GM12878 (cell line): ENCODE results near the gene MIGA2. TPM values are rescaled to one million over a fixed set of nuclear protein-coding genes. Genes with fewer than 3 reads are reported as not detected.
A peak's percentile ranks its signal among the peaks of the same experiment; 100 is the strongest.

Experiments
- CBX3 ChIP-seq: fragments of 200-600 bp; sonication (generic); IDR thresholded peaks from 2 replicates; pipeline ENCODE4 v1.6.1; 2016; ENCODE audit warnings: low read depth, borderline replicate concordance
- CHD1 ChIP-seq: IDR thresholded peaks from 2 replicates; pipeline ENCODE4 v1.6.1; 2012; ENCODE audit warnings: low read depth, low read length, improper control_type of control experiment
- CHD2 ChIP-seq: IDR thresholded peaks from 2 replicates; pipeline ENCODE4 v1.6.1; 2011; ENCODE audit warnings: low read depth, low read length, improper control_type of control experiment, borderline replicate concordance
- E4F1 ChIP-seq: fragments of 450-650 bp; IDR thresholded peaks from 2 replicates; pipeline ENCODE4 v1.6.1; 2018; ENCODE audit warnings: borderline replicate concordance, mild to moderate bottlenecking; ENCODE audit not compliant: partially characterized antibody
- GATAD2B ChIP-seq: fragments of 450-650 bp; conservative IDR thresholded peaks from 2 replicates; pipeline ENCODE4 v1.6.1; 2017; ENCODE audit warnings: low read depth, mild to moderate bottlenecking, moderate library complexity
- NRF1 ChIP-seq: conservative IDR thresholded peaks from 2 replicates; pipeline ENCODE4 v1.6.1; 2011; ENCODE audit warnings: mild to moderate bottlenecking, low read depth, low read length, improper control_type of control experiment
- PAX8 ChIP-seq: fragments of 450-650 bp; IDR thresholded peaks from 2 replicates; pipeline ENCODE4 v1.6.1; 2017; ENCODE audit warnings: mild to moderate bottlenecking, moderate library complexity
- POLR2AphosphoS5 ChIP-seq: IDR thresholded peaks from 2 replicates; pipeline ENCODE4 v1.6.1; 2011; ENCODE audit warnings: mild to moderate bottlenecking, low read length, inconsistent platforms
- SP1 ChIP-seq: IDR thresholded peaks from one replicate; pipeline ENCODE4 v1.6.1; 2011; ENCODE audit warnings: low read depth, low read length
- SUPT20H ChIP-seq: IDR thresholded peaks from 2 replicates; pipeline ENCODE4 v1.6.1; 2011; ENCODE audit warnings: low read depth, mild to moderate bottlenecking, low read length, moderate library complexity, borderline replicate concordance; ENCODE audit not compliant: control insufficient read depth
- TAF1 ChIP-seq: IDR thresholded peaks from 2 replicates; pipeline ENCODE4 v1.6.1; 2011; ENCODE audit warnings: mild to moderate bottlenecking, low read depth, low read length, borderline replicate concordance
- WRNIP1 ChIP-seq: IDR thresholded peaks from 2 replicates; pipeline ENCODE4 v1.6.1; 2011; ENCODE audit warnings: low read depth, low read length, improper control_type of control experiment, borderline replicate concordance
- ZNF24 ChIP-seq: fragments of 450-650 bp; IDR thresholded peaks from 2 replicates; pipeline ENCODE4 v1.6.1; 2017; ENCODE audit warnings: antibody characterized with exemption, mild to moderate bottlenecking
- polyA plus RNA-seq, 11 experiments: library from polyadenylated mRNA; depleted of rRNA in 4 of 11; unstranded in 6 of 11; stranded (reverse) in 5 of 11; fragments of >200 nt; fragmentation: Nextera tagmentation in 4 of 11; fragmentation: Illumina TruSeq in 1 of 11; extraction: Ambion mirVana in 4 of 11; extraction: Trizol in 1 of 11; gene quantifications; 1 replicate in 1 of 11; 2 replicates in 10 of 11; pipeline versions ENCODE4 v1.2.1 to v1.2.3, GENCODE V29; 2011 to 2016; ENCODE audit warnings: inconsistent platforms in 2 of 11, missing spikeins in 2 of 11, low read depth in 1 of 11
- total RNA-seq, 4 experiments: library from RNA; depleted of rRNA in 3 of 4; stranded (reverse); fragments of >200 nt in 3 of 4; fragmentation: Illumina TruSeq in 1 of 4; extraction: Trizol in 1 of 4; gene quantifications; 2 replicates each; pipeline versions ENCODE4 v1.2.1 to v1.2.3, GENCODE V29; 2013 to 2021
- TF ChIP-seq, protein P1 (sequence below): fragments of 450-650 bp; formaldehyde crosslinking; IDR thresholded peaks from 2 replicates; pipeline ENCODE4 v1.5.0; 2022; ENCODE audit warnings: mild to moderate bottlenecking, missing genetic modification characterization
- TF ChIP-seq, protein P2 (sequence below): fragments of 450-650 bp; IDR thresholded peaks from 2 replicates; pipeline ENCODE4 v1.6.1; 2017; ENCODE audit warnings: mild to moderate bottlenecking, moderate library complexity
- TF ChIP-seq, protein P3 (sequence below): IDR thresholded peaks from 2 replicates; pipeline ENCODE4 v1.6.1; 2012; ENCODE audit warnings: low read depth, low read length, improper control_type of control experiment

The MIGA2 gene
- total and polyA plus RNA-seq, 10 of the 15 experiments (the other 5 are each of a cell fraction or from before 2014, with no cell fraction given), result 0.14 to 31.0 (median 12.7) TPM

GRCh38 chr9:129036241-129036922, at the start of gene MIGA2 (continued):
- TF ChIP-seq, protein P1, sequence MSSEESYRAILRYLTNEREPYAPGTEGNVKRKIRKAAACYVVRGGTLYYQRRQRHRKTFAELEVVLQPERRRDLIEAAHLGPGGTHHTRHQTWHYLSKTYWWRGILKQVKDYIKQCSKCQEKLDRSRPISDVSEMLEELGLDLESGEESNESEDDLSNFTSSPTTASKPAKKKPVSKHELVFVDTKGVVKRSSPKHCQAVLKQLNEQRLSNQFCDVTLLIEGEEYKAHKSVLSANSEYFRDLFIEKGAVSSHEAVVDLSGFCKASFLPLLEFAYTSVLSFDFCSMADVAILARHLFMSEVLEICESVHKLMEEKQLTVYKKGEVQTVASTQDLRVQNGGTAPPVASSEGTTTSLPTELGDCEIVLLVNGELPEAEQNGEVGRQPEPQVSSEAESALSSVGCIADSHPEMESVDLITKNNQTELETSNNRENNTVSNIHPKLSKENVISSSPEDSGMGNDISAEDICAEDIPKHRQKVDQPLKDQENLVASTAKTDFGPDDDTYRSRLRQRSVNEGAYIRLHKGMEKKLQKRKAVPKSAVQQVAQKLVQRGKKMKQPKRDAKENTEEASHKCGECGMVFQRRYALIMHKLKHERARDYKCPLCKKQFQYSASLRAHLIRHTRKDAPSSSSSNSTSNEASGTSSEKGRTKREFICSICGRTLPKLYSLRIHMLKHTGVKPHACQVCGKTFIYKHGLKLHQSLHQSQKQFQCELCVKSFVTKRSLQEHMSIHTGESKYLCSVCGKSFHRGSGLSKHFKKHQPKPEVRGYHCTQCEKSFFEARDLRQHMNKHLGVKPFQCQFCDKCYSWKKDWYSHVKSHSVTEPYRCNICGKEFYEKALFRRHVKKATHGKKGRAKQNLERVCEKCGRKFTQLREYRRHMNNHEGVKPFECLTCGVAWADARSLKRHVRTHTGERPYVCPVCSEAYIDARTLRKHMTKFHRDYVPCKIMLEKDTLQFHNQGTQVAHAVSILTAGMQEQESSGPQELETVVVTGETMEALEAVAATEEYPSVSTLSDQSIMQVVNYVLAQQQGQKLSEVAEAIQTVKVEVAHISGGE (CRISPR knock-in tag), result peak; percentile 73
- TF ChIP-seq PAX8 (no peak), CHD1 (no peak), SUPT20H (no peak), TAF1 (peak; percentile 72; the same call in 1 of the 2 replicates), CHD2 (peak; percentile 78; the same call in 1 of the 2 replicates), NRF1 (peak; percentile 67), ZNF24 (no peak), E4F1 (no peak), GATAD2B (peak; percentile 55; the same call in 1 of the 2 replicates), SP1 (peak; percentile 89), CBX3 (no peak), WRNIP1 (no peak), POLR2AphosphoS5 (peak; percentile 89)
- TF ChIP-seq, protein P2, sequence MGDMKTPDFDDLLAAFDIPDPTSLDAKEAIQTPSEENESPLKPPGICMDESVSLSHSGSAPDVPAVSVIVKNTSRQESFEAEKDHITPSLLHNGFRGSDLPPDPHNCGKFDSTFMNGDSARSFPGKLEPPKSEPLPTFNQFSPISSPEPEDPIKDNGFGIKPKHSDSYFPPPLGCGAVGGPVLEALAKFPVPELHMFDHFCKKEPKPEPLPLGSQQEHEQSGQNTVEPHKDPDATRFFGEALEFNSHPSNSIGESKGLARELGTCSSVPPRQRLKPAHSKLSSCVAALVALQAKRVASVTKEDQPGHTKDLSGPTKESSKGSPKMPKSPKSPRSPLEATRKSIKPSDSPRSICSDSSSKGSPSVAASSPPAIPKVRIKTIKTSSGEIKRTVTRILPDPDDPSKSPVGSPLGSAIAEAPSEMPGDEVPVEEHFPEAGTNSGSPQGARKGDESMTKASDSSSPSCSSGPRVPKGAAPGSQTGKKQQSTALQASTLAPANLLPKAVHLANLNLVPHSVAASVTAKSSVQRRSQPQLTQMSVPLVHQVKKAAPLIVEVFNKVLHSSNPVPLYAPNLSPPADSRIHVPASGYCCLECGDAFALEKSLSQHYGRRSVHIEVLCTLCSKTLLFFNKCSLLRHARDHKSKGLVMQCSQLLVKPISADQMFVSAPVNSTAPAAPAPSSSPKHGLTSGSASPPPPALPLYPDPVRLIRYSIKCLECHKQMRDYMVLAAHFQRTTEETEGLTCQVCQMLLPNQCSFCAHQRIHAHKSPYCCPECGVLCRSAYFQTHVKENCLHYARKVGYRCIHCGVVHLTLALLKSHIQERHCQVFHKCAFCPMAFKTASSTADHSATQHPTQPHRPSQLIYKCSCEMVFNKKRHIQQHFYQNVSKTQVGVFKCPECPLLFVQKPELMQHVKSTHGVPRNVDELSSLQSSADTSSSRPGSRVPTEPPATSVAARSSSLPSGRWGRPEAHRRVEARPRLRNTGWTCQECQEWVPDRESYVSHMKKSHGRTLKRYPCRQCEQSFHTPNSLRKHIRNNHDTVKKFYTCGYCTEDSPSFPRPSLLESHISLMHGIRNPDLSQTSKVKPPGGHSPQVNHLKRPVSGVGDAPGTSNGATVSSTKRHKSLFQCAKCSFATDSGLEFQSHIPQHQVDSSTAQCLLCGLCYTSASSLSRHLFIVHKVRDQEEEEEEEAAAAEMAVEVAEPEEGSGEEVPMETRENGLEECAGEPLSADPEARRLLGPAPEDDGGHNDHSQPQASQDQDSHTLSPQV, result no peak
- TF ChIP-seq, protein P3, sequence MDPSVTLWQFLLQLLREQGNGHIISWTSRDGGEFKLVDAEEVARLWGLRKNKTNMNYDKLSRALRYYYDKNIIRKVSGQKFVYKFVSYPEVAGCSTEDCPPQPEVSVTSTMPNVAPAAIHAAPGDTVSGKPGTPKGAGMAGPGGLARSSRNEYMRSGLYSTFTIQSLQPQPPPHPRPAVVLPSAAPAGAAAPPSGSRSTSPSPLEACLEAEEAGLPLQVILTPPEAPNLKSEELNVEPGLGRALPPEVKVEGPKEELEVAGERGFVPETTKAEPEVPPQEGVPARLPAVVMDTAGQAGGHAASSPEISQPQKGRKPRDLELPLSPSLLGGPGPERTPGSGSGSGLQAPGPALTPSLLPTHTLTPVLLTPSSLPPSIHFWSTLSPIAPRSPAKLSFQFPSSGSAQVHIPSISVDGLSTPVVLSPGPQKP, result no peak
